ENCODE results near the gene NLGN4X. TPM values are rescaled to one million over a fixed set of nuclear protein-coding genes. Genes with fewer than 3 reads are reported as not detected.

Gene NLGN4X
- total and polyA plus RNA-seq, 2 donors: 1.3 to 20.0 TPM

DNA sequence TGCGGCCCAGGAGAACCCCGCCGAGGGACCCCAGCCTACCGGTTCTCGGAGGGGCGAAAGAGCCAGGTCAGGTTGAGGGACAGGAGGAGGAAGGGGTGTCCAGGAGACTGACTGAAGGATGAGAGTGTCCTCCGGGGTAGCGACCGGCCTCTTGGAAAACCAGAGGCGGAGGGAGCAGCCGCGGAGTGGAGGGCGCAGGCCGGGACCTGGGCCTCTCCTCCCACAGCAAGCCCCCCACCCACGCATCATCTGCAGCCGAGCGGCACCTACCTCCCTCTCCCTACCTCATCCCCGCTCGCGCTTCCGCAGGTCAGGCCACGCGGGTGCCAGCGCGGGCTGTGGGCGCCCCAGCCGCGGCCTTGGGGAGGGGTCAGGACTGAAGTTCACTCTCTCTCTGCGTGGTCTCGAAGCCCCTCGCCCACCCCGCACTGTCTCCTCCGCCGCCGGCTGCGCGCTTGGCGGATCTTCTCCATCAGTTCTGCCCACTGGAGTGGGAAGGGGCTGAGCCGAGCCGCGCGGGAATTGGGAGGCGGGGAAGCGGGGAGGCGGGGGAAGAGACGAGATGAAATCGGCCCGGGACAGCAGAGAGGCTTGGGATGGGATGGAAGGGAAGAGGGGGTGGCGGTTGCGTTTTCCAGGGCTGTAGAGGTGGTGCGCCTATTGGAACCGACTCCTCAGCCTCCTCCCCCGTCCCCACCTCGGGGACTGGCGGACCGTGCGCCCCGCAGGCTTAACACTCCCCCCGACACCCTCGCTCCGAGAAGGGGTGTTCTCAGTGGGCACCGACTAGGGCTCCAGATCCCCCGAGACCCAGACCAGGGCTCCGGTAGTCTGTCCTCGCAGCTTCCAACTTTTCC is 1.8 kb downstream of the NLGN4X start:
- Histone ChIP-seq H3K27ac (ENCODE audit: low read depth in 1 of 2, low read length in 1 of 2) (peak overlapping the region; percentile 27 to 88), H3K36me3 (ENCODE audit: control insufficient read depth in 2 of 2, insufficient read depth in 2 of 2, low read length in 1 of 2) (no peaks in the 10 kb centered on the region), H3K9me3 (ENCODE audit: control insufficient read depth in 2 of 2, insufficient read depth in 1 of 2, low read length in 1 of 2) (no peaks in the 10 kb centered on the region), H3K4me3 (ENCODE audit: low read length in 2 of 2) (peak overlapping the region; percentile 57 to 72), H3K4me1 (ENCODE audit: control insufficient read depth in 2 of 2, insufficient read depth in 2 of 2, low read length in 2 of 2) (peaks cover 3 to 17% of the 10 kb centered on the region in 2 donors), H3K27me3 (ENCODE audit: control insufficient read depth in 2 of 2, insufficient read depth in 1 of 2, low read length in 1 of 2) (peaks cover 0 to 40% of the 10 kb centered on the region in 2 donors)
- WGBS: 2% methylated on average over 65 of the region's 65 CpGs
- DNase-seq (ENCODE audit: low read depth in 6 of 9, low spot score in 9 of 9): peak in 6 of 9 donors; percentile 7 to 57 (median 28)

DNA sequence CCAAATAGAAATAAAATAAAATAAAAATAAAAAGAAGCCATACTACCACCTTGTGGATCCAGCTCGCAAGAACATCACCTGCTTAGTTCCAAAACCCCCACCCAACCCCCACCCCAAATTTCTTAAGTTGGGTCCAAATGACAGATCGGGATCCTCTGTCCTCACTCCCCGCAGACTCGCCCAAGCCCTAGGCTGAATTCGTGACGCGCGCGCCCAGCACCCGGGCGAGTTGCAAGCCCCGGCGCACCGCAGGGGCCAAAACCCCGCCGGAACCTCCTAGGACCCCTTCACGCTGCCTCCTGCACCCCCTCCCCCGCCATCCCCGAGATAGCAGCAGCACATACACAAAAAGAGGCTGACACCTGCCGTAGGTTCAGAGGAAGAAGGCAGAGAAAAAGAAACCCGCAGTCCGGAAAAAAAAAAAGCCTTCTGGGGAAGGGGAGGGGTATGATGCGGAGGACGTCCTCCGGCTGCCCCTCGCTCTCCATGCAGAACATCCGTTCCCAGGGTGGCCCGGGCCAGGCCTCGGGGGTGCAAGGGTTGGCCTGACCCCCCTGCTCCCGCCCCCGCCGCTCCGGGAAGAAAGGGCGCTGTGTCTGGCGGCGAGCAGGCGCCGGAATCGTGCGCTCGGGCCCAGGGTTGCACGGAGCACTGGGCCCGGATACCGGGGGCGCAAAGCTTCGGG is 2.6 kb downstream of the NLGN4X start:
- under 1% methylated on average over 46 of the region's 46 CpGs for WGBS
- peak in 7 of 9 donors; percentile 50 to 89 (median 55) for DNase-seq (ENCODE audit: low read depth in 6 of 9, low spot score in 9 of 9)

DNA sequence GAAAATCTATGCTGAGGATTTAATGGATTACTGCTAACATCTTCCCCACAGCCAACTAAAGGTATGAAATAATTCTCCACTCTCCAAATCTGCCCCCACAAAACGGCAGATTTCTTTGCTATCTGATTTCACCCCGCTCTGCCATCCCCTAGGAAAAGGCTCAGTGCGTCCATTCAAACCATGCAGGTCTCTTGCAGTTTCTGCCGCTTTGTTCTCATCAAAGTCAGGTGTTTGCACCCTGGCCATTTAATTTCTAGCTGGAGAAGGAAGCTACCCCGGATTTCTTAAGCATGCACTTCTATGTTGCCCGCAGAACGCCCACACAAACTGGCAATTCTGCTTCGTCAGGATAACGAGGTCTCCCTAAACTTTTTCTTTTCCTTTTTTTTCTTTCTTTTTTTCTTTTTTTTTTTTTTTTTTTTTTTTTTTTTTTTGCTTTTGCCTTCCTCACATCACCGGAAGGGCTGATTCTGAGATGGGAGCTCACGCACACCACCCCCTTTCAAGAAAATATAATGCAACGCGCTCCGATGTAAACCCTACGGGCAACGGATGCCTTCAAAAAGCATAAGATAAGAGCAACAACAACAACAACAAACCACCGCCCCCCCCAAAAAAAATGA is 3.3 kb downstream of the NLGN4X start:
- DNase-seq (ENCODE audit: low read depth in 6 of 9, low spot score in 9 of 9): peak in 2 of 9 donors; percentile 15 to 55
- Histone ChIP-seq H3K36me3 (ENCODE audit: control insufficient read depth in 2 of 2, insufficient read depth in 2 of 2, low read length in 1 of 2) (no peaks in the 10 kb centered on the region), H3K4me1 (ENCODE audit: control insufficient read depth in 2 of 2, insufficient read depth in 2 of 2, low read length in 2 of 2) (peaks cover 3 to 19% of the 10 kb centered on the region in 2 donors), H3K27me3 (ENCODE audit: control insufficient read depth in 2 of 2, insufficient read depth in 1 of 2, low read length in 1 of 2) (peaks cover 0 to 40% of the 10 kb centered on the region in 2 donors), H3K27ac (ENCODE audit: low read depth in 1 of 2, low read length in 1 of 2) (peak overlapping the region in 1 of 2 donors; percentile 88), H3K4me3 (ENCODE audit: low read length in 2 of 2) (peak overlapping the region; percentile 57 to 72), H3K9me3 (ENCODE audit: control insufficient read depth in 2 of 2, insufficient read depth in 1 of 2, low read length in 1 of 2) (no peaks in the 10 kb centered on the region)
- WGBS: 8% methylated on average over 17 of the region's 17 CpGs

More for the DNA sequence above, 2.6 kb downstream of the NLGN4X start:
- peak overlapping the region; percentile 57 to 72 for H3K4me3 ChIP-seq (ENCODE audit: low read length in 2 of 2)
- no peaks in the 10 kb centered on the region for H3K9me3 ChIP-seq (ENCODE audit: control insufficient read depth in 2 of 2, insufficient read depth in 1 of 2, low read length in 1 of 2)
- H3K27ac ChIP-seq (ENCODE audit: low read depth in 1 of 2, low read length in 1 of 2): peak overlapping the region; percentile 58 to 88
- peaks cover 0 to 40% of the 10 kb centered on the region in 2 donors for H3K27me3 ChIP-seq (ENCODE audit: control insufficient read depth in 2 of 2, insufficient read depth in 1 of 2, low read length in 1 of 2)
- H3K4me1 ChIP-seq (ENCODE audit: control insufficient read depth in 2 of 2, insufficient read depth in 2 of 2, low read length in 2 of 2): peaks cover 3 to 19% of the 10 kb centered on the region in 2 donors
- no peaks in the 10 kb centered on the region for H3K36me3 ChIP-seq (ENCODE audit: control insufficient read depth in 2 of 2, insufficient read depth in 2 of 2, low read length in 1 of 2)

DNA sequence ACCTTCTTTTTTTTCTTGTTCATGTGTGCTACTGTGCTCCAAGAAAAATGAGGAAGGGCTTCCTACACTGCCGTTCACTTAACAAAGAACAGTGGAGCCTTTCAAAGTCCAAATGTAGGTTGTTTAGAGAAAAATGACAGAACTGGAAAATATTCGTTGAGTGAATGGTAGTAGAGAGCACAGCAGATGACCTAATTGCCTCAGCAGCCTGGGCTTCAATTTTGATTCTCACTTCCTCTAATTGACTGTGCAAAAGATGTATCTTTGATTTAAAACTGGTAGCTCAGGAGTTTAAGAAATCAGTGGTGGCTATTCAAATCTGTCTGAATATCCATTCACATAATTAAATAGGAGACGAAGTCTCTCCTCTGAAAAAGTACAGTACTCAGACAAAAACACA is 5.2 kb downstream of the NLGN4X start:
- peaks cover 3 to 14% of the 10 kb centered on the region in 2 donors for H3K4me1 ChIP-seq (ENCODE audit: control insufficient read depth in 2 of 2, insufficient read depth in 2 of 2, low read length in 2 of 2)
- no peak for DNase-seq (ENCODE audit: low read depth in 6 of 9, low spot score in 9 of 9)
- 57% methylated on average over 3 of the region's 3 CpGs for WGBS
- no peaks in the 10 kb centered on the region for H3K9me3 ChIP-seq (ENCODE audit: control insufficient read depth in 2 of 2, insufficient read depth in 1 of 2, low read length in 1 of 2)
- peaks cover 0 to 31% of the 10 kb centered on the region in 2 donors for H3K27me3 ChIP-seq (ENCODE audit: control insufficient read depth in 2 of 2, insufficient read depth in 1 of 2, low read length in 1 of 2)
- H3K27ac ChIP-seq (ENCODE audit: low read depth in 1 of 2, low read length in 1 of 2): no peak overlapping the region
- H3K4me3 ChIP-seq (ENCODE audit: low read length in 2 of 2): no peak overlapping the region
- no peaks in the 10 kb centered on the region for H3K36me3 ChIP-seq (ENCODE audit: control insufficient read depth in 2 of 2, insufficient read depth in 2 of 2, low read length in 1 of 2)

DNA sequence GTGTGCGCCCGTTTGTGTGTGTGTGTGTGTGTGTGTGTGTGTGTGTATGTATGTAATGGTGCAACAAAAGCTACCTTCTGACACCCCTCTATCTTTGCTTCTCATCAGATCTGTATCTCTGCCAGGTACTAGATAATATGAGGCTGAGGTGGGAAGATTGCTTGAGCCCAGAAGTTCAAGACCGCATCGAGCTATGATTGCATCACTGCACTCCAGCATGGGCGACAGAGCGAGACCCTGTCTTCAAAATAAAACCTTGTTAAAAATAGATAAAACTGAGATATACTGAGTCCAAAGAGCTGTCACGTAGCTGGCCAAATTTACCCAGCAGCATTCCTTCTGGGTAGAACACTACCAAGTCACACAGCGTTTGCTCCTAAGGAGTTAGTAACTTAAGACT is 18.4 kb downstream of the NLGN4X start:
- 79% methylated on average over 8 of the region's 8 CpGs for WGBS
- Histone ChIP-seq H3K27ac (ENCODE audit: low read depth in 1 of 2, low read length in 1 of 2) (no peak overlapping the region), H3K27me3 (ENCODE audit: control insufficient read depth in 2 of 2, insufficient read depth in 1 of 2, low read length in 1 of 2) (no peaks in the 10 kb centered on the region), H3K36me3 (ENCODE audit: control insufficient read depth in 2 of 2, insufficient read depth in 2 of 2, low read length in 1 of 2) (no peaks in the 10 kb centered on the region), H3K9me3 (ENCODE audit: control insufficient read depth in 2 of 2, insufficient read depth in 1 of 2, low read length in 1 of 2) (no peaks in the 10 kb centered on the region), H3K4me1 (ENCODE audit: control insufficient read depth in 2 of 2, insufficient read depth in 2 of 2, low read length in 2 of 2) (no peaks in the 10 kb centered on the region), H3K4me3 (ENCODE audit: low read length in 2 of 2) (no peak overlapping the region)
- no peak for DNase-seq (ENCODE audit: low read depth in 6 of 9, low spot score in 9 of 9)

DNA sequence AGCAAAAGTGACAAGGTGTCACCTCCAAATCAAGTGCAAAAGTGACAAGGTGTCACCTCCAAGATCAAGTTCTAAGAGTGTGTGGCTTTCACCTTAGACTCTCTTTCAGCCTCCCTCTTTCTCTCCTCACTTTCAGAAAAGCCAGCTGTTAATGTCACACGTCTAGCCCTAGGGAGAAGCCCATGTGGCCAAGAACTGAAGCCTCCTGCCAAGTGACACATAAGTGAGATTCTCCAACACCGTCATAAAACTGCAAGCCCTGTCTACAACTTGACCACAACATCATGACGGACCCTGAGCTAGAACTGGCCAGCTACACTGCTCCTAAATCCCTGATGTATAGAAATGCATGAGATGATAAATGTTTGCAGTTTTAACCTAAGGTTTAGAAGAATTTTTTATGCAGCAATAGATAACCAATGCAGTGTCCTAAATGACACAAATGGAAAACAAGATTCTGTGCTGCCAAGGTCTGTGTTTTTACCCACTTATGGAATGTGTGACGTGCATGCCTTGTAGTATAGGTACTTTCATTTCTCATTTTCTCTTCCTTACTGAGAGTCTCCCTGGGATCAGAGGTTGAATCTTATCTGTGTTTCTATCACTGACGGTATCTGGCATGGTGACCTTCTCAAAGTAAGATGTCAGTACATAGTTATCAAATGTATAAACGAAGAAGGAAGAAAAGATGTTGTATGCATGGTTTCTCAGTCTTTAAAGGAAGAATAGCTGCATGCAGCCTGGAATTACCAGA is 25.0 kb downstream of the NLGN4X start:
- Histone ChIP-seq H3K4me3 (ENCODE audit: low read length in 2 of 2) (no peak overlapping the region), H3K4me1 (ENCODE audit: control insufficient read depth in 2 of 2, insufficient read depth in 2 of 2, low read length in 2 of 2) (no peaks in the 10 kb centered on the region), H3K9me3 (ENCODE audit: control insufficient read depth in 2 of 2, insufficient read depth in 1 of 2, low read length in 1 of 2) (no peaks in the 10 kb centered on the region), H3K36me3 (ENCODE audit: control insufficient read depth in 2 of 2, insufficient read depth in 2 of 2, low read length in 1 of 2) (no peaks in the 10 kb centered on the region), H3K27me3 (ENCODE audit: control insufficient read depth in 2 of 2, insufficient read depth in 1 of 2, low read length in 1 of 2) (no peaks in the 10 kb centered on the region), H3K27ac (ENCODE audit: low read depth in 1 of 2, low read length in 1 of 2) (no peak overlapping the region)
- WGBS: 67% methylated on average over 6 of the region's 6 CpGs
- no peak for DNase-seq (ENCODE audit: low read depth in 6 of 9, low spot score in 9 of 9)

DNA sequence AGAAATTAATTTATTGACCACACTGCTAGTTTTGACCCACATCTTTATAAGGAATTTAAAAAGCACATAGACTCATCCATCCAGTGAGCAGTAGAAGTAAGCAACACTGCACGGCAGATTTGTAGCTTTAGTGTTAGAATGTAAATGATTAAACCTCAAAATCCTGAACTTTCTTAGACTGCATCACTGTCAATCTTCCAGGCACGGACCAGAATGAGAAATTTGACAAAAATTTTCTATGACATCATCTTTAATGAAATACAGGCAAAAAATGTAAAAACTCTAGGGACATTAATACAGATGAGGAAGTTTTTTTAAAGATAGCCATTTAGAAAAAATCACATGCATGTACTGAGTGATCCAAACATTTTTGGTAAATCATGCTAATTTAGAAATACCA is 29.2 kb downstream of the NLGN4X start:
- Histone ChIP-seq H3K4me3 (ENCODE audit: low read length in 2 of 2) (no peak overlapping the region), H3K27ac (ENCODE audit: low read depth in 1 of 2, low read length in 1 of 2) (no peak overlapping the region), H3K9me3 (ENCODE audit: control insufficient read depth in 2 of 2, insufficient read depth in 1 of 2, low read length in 1 of 2) (no peaks in the 10 kb centered on the region), H3K36me3 (ENCODE audit: control insufficient read depth in 2 of 2, insufficient read depth in 2 of 2, low read length in 1 of 2) (no peaks in the 10 kb centered on the region), H3K4me1 (ENCODE audit: control insufficient read depth in 2 of 2, insufficient read depth in 2 of 2, low read length in 2 of 2) (no peaks in the 10 kb centered on the region), H3K27me3 (ENCODE audit: control insufficient read depth in 2 of 2, insufficient read depth in 1 of 2, low read length in 1 of 2) (no peaks in the 10 kb centered on the region)
- 84% methylated on average over 2 of the region's 2 CpGs for WGBS
- no peak for DNase-seq (ENCODE audit: low read depth in 6 of 9, low spot score in 9 of 9)

DNA sequence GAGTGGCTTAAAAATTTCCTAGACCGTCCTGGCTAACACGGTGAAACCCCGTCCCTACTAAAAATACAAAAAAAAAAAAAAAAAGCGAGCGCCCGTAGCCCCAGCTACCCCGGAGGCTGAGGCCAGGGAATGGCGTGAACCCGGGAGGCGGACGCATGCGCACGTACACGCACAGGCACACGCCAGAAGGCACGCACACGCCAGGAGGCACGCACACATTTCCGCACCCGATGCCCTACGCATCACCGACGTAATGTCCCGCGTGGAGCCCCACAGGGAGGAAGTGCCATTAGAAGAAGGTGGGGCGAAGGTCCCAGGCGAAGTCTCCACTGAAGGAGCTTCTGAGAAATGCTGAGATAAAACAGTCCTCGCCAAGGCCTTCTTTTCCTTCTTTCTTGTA is 41.4 kb downstream of the NLGN4X start:
- Histone ChIP-seq H3K27me3 (ENCODE audit: control insufficient read depth in 2 of 2, insufficient read depth in 1 of 2, low read length in 1 of 2) (no peaks in the 10 kb centered on the region), H3K27ac (ENCODE audit: low read depth in 1 of 2, low read length in 1 of 2) (no peak overlapping the region), H3K4me3 (ENCODE audit: low read length in 2 of 2) (no peak overlapping the region), H3K36me3 (ENCODE audit: control insufficient read depth in 2 of 2, insufficient read depth in 2 of 2, low read length in 1 of 2) (peaks cover 0 to 3% of the 10 kb centered on the region in 2 donors), H3K9me3 (ENCODE audit: control insufficient read depth in 2 of 2, insufficient read depth in 1 of 2, low read length in 1 of 2) (no peaks in the 10 kb centered on the region), H3K4me1 (ENCODE audit: control insufficient read depth in 2 of 2, insufficient read depth in 2 of 2, low read length in 2 of 2) (no peaks in the 10 kb centered on the region)
- DNase-seq (ENCODE audit: low read depth in 6 of 9, low spot score in 9 of 9): no peak
- WGBS: 98% methylated on average over 28 of the region's 28 CpGs

All from thymus (tissue), 11 donors.